Activated CD4-positive, alpha-beta T cell treated with anti-CD3 and anti-CD28 coated beads for 36 hours (primary cell): ENCODE measurements around the gene ZDHHC3. TPM values are rescaled to one million over a fixed set of nuclear protein-coding genes. Genes with fewer than 3 reads are reported as not detected.

Experiments
- ATAC-seq: fragments of 200-7000 bp; cut with Tn5 transposase; one replicate; pipeline ENCODE4 v1.10.0; 2021; ENCODE audit warnings: mild to moderate bottlenecking, moderate library complexity
- CTCF ChIA-PET: fragments of 350-600 bp; sonication (Branson Sonifier 250); formaldehyde crosslinking; loops from one replicate; lab custom pipeline; 2021; ENCODE audit warnings: antibody characterized with exemption; lab: Charles Lee
- POLR2A ChIA-PET: fragments of 350-600 bp; sonication (Branson Sonifier 250); formaldehyde crosslinking; loops from one replicate; lab custom pipeline; 2021; ENCODE audit warnings: antibody characterized with exemption, inconsistent platforms; lab: Charles Lee
- DNase-seq: peaks from one replicate; pipeline ENCODE4 v3.0.0-alpha.2; 2020
- H3K27ac Mint-ChIP-seq: one replicate; pipeline ENCODE4 v1.8.0; 2021; ENCODE audit warnings: mixed read lengths
- H3K27me3 Mint-ChIP-seq: one replicate; pipeline ENCODE4 v1.8.0; 2021; ENCODE audit warnings: mixed read lengths
- H3K36me3 Mint-ChIP-seq: one replicate; pipeline ENCODE4 v1.8.0; 2021; ENCODE audit warnings: low read depth, mixed read lengths
- H3K4me1 Mint-ChIP-seq: one replicate; pipeline ENCODE4 v1.8.0; 2021; ENCODE audit warnings: mixed read lengths
- H3K4me3 Mint-ChIP-seq: one replicate; pipeline ENCODE4 v1.8.0; 2021; ENCODE audit warnings: mild to moderate bottlenecking, moderate library complexity, mixed read lengths
- H3K9me3 Mint-ChIP-seq: one replicate; pipeline ENCODE4 v1.8.0; 2021; ENCODE audit warnings: low read depth, mixed read lengths
- intact Hi-C, 2 experiments: fragments of 100-400 bp; cut with DNase I in 1 of 2; cut with micrococcal nuclease in 1 of 2; formaldehyde crosslinking; loops; one replicate each; pipeline versions ENCODE4 v1.14.2 to v1.15.1; 2022 to 2024; cut with DNase I, micrococcal nuclease
- total RNA-seq, 2 experiments: library from RNA; stranded (reverse); gene quantifications; one replicate each; pipeline ENCODE4 v1.2.3, GENCODE V29; 2021

Gene ZDHHC3
- total RNA-seq, 2 experiments from 2014 or later: 31.9 to 32.9 TPM

GRCh38 chr3:45009868-45010267 is 33.9 kb upstream of the ZDHHC3 start:
- POLR2A ChIA-PET: no interaction called here

GRCh38 chr3:45008117-45008516 is 32.1 kb upstream of the ZDHHC3 start:
- H3K4me3 Mint-ChIP-seq: no peak overlapping the region
- no peaks in the 10 kb centered on the region for H3K27me3 Mint-ChIP-seq
- DNase-seq (no peak), ATAC-seq (no peak)
- POLR2A ChIA-PET: no interaction called here
- H3K9me3 Mint-ChIP-seq: no peaks in the 10 kb centered on the region
- CTCF ChIA-PET: no interaction called here
- H3K27ac Mint-ChIP-seq: no peak overlapping the region
- intact Hi-C loops: loop anchor here in 1 of 2 experiments (10.0 kb wide), 1 partner anchor 473 kb away; no protein-coding TSS in a partner anchor
- peaks cover 20% of the 10 kb centered on the region for H3K4me1 Mint-ChIP-seq
- peaks cover 60% of the 10 kb centered on the region for H3K36me3 Mint-ChIP-seq

More at GRCh38 chr3:45009868-45010267, 33.9 kb upstream of the ZDHHC3 start:
- intact Hi-C loops: loop anchor here in 1 of 2 experiments (10.0 kb wide), 1 partner anchor 475 kb away; no protein-coding TSS in a partner anchor
- Mint-ChIP-seq H3K36me3 (peaks cover 48% of the 10 kb centered on the region), H3K9me3 (no peaks in the 10 kb centered on the region), H3K4me1 (peaks cover 18% of the 10 kb centered on the region), H3K27ac (no peak overlapping the region), H3K4me3 (no peak overlapping the region), H3K27me3 (no peaks in the 10 kb centered on the region)
- DNase-seq (no peak), ATAC-seq (no peak)
- CTCF ChIA-PET: no interaction called here

- no peak overlapping the region for H3K4me3 Mint-ChIP-seq
- no peaks in the 10 kb centered on the region for H3K9me3 Mint-ChIP-seq
- H3K27me3 Mint-ChIP-seq: no peaks in the 10 kb centered on the region
- no peak overlapping the region for H3K27ac Mint-ChIP-seq
- H3K36me3 Mint-ChIP-seq: peaks cover 61% of the 10 kb centered on the region
- intact Hi-C loops: loop anchor here in 1 of 2 experiments (10.0 kb wide), 1 partner anchor 472 kb away; no protein-coding TSS in a partner anchor
- ATAC-seq: no peak
- no peak for DNase-seq
- ChIA-PET POLR2A (no interaction called here), CTCF (interaction anchor here (1.1 kb wide), 1 partner anchor 11 kb away, joined by 7 read pairs; no protein-coding TSS in a partner anchor)
- H3K4me1 Mint-ChIP-seq: peaks cover 22% of the 10 kb centered on the region
These were observed 31.1 kb upstream of the ZDHHC3 start for GRCh38 chr3:45007091-45007490.

- ChIA-PET CTCF (interaction anchor here (0.7 to 1.9 kb wide), 3 partner anchors 11 to 551 kb away, joined by 3 to 11 read pairs (median 3); no protein-coding TSS in a partner anchor), POLR2A (no interaction called here)
- H3K36me3 Mint-ChIP-seq: peaks cover 66% of the 10 kb centered on the region
- H3K9me3 Mint-ChIP-seq: no peaks in the 10 kb centered on the region
- no peak overlapping the region for H3K4me3 Mint-ChIP-seq
- peaks cover 22% of the 10 kb centered on the region for H3K4me1 Mint-ChIP-seq
- DNase-seq (no peak), ATAC-seq (no peak)
- no peaks in the 10 kb centered on the region for H3K27me3 Mint-ChIP-seq
- intact Hi-C loops: loop anchor here in 1 of 2 experiments (10.0 kb wide), 1 partner anchor 469 kb away; no protein-coding TSS in a partner anchor
- H3K27ac Mint-ChIP-seq: no peak overlapping the region
These were observed 27.9 kb upstream of the ZDHHC3 start for GRCh38 chr3:45003859-45004258.

GRCh38 chr3:45003406-45003805 is 27.4 kb upstream of the ZDHHC3 start:
- no peak for DNase-seq
- intact Hi-C loops: loop anchor here in 1 of 2 experiments (10.0 kb wide), 1 partner anchor 469 kb away; no protein-coding TSS in a partner anchor
- Mint-ChIP-seq H3K4me1 (peaks cover 22% of the 10 kb centered on the region), H3K9me3 (no peaks in the 10 kb centered on the region), H3K4me3 (no peak overlapping the region), H3K27me3 (no peaks in the 10 kb centered on the region), H3K27ac (no peak overlapping the region), H3K36me3 (peaks cover 66% of the 10 kb centered on the region)
- POLR2A ChIA-PET: no interaction called here
- CTCF ChIA-PET: interaction anchor here (0.7 to 1.9 kb wide), 3 partner anchors 10 to 551 kb away, joined by 3 to 11 read pairs (median 3); no protein-coding TSS in a partner anchor
- ATAC-seq: no peak

- Mint-ChIP-seq H3K36me3 (peaks cover 64% of the 10 kb centered on the region), H3K27ac (no peak overlapping the region), H3K9me3 (no peaks in the 10 kb centered on the region), H3K4me1 (peaks cover 22% of the 10 kb centered on the region), H3K27me3 (no peaks in the 10 kb centered on the region), H3K4me3 (no peak overlapping the region)
- CTCF ChIA-PET: interaction anchor here (1.9 kb wide), 1 partner anchor 9 kb away, joined by 11 read pairs; no protein-coding TSS in a partner anchor
- POLR2A ChIA-PET: no interaction called here
- DNase-seq (no peak), ATAC-seq (no peak)
- intact Hi-C loops: loop anchor here in 1 of 2 experiments (10.0 kb wide), 1 partner anchor 468 kb away; no protein-coding TSS in a partner anchor
These were observed 26.7 kb upstream of the ZDHHC3 start for GRCh38 chr3:45002720-45003119.

- ATAC-seq: no peak
These were observed 26.2 kb upstream of the ZDHHC3 start for GRCh38 chr3:45002139-45002660.

GRCh38 chr3:45001738-45002137 is 25.8 kb upstream of the ZDHHC3 start:
- intact Hi-C loops: loop anchor here in 1 of 2 experiments (10.0 kb wide), 1 partner anchor 467 kb away; no protein-coding TSS in a partner anchor
- CTCF ChIA-PET: interaction anchor here (0.8 to 1.9 kb wide), 2 partner anchors 8 to 14 kb away, joined by 4 to 11 read pairs; no protein-coding TSS in a partner anchor
- POLR2A ChIA-PET: interaction anchor here (0.7 kb wide), 1 partner anchor 239 kb away, joined by 3 read pairs; no protein-coding TSS in a partner anchor

More at GRCh38 chr3:45002139-45002660, 26.2 kb upstream of the ZDHHC3 start:
- intact Hi-C loops: loop anchor here in 1 of 2 experiments (10.0 kb wide), 1 partner anchor 467 kb away; no protein-coding TSS in a partner anchor
- ChIA-PET CTCF (interaction anchor here (1.9 kb wide), 1 partner anchor 9 kb away, joined by 11 read pairs; no protein-coding TSS in a partner anchor), POLR2A (no interaction called here)
- H3K36me3 Mint-ChIP-seq: peaks cover 65% of the 10 kb centered on the region
- no peak for DNase-seq
- no peak overlapping the region for H3K4me3 Mint-ChIP-seq
- H3K4me1 Mint-ChIP-seq: peaks cover 26% of the 10 kb centered on the region
- no peaks in the 10 kb centered on the region for H3K27me3 Mint-ChIP-seq
- no peak overlapping the region for H3K27ac Mint-ChIP-seq
- H3K9me3 Mint-ChIP-seq: no peaks in the 10 kb centered on the region

GRCh38 chr3:45000823-45001222 is 24.8 kb upstream of the ZDHHC3 start:
- intact Hi-C loops: loop anchor here in 1 of 2 experiments (10.0 kb wide), 1 partner anchor 466 kb away; no protein-coding TSS in a partner anchor
- POLR2A ChIA-PET: interaction anchor here (0.7 kb wide), 1 partner anchor 239 kb away, joined by 3 read pairs; no protein-coding TSS in a partner anchor
- H3K36me3 Mint-ChIP-seq: peaks cover 69% of the 10 kb centered on the region
- no peak overlapping the region for H3K4me3 Mint-ChIP-seq
- H3K9me3 Mint-ChIP-seq: no peaks in the 10 kb centered on the region
- H3K4me1 Mint-ChIP-seq: peaks cover 34% of the 10 kb centered on the region
- H3K27ac Mint-ChIP-seq: no peak overlapping the region
- DNase-seq: no peak
- CTCF ChIA-PET: interaction anchor here (0.8 kb wide), 1 partner anchor 15 kb away, joined by 4 read pairs; no protein-coding TSS in a partner anchor
- no peak for ATAC-seq
- no peaks in the 10 kb centered on the region for H3K27me3 Mint-ChIP-seq

More at GRCh38 chr3:45001738-45002137, 25.8 kb upstream of the ZDHHC3 start:
- Mint-ChIP-seq H3K27me3 (no peaks in the 10 kb centered on the region), H3K27ac (no peak overlapping the region), H3K9me3 (no peaks in the 10 kb centered on the region), H3K4me3 (no peak overlapping the region), H3K4me1 (peaks cover 26% of the 10 kb centered on the region), H3K36me3 (peaks cover 65% of the 10 kb centered on the region)
- no peak for DNase-seq
- ATAC-seq: no peak

- intact Hi-C loops: loop anchor here in 1 of 2 experiments (10.0 kb wide), 1 partner anchor 465 kb away; no protein-coding TSS in a partner anchor
- POLR2A ChIA-PET: no interaction called here
- Mint-ChIP-seq H3K27me3 (no peaks in the 10 kb centered on the region), H3K27ac (peak overlapping the region; percentile 14), H3K4me1 (peaks cover 32% of the 10 kb centered on the region), H3K36me3 (peaks cover 65% of the 10 kb centered on the region), H3K9me3 (no peaks in the 10 kb centered on the region), H3K4me3 (no peak overlapping the region)
- CTCF ChIA-PET: interaction anchor here (0.6 kb wide), 1 partner anchor 11 kb away, joined by 3 read pairs; no protein-coding TSS in a partner anchor
- DNase-seq: no peak
- no peak for ATAC-seq
These were observed 23.8 kb upstream of the ZDHHC3 start for GRCh38 chr3:44999782-45000181.

- H3K9me3 Mint-ChIP-seq: no peaks in the 10 kb centered on the region
- no peaks in the 10 kb centered on the region for H3K27me3 Mint-ChIP-seq
- no peak overlapping the region for H3K4me3 Mint-ChIP-seq
- ChIA-PET POLR2A (no interaction called here), CTCF (interaction anchor here (0.6 to 1.2 kb wide), 7 partner anchors 9 to 664 kb away, joined by 3 to 7 read pairs (median 3); no protein-coding TSS in a partner anchor)
- ATAC-seq (peak; percentile 93), DNase-seq (no peak)
- peaks cover 48% of the 10 kb centered on the region for H3K4me1 Mint-ChIP-seq
- intact Hi-C loops: loop anchor here in 1 of 2 experiments (1.0 kb wide), 1 partner anchor 16 kb away; no protein-coding TSS in a partner anchor
- peak overlapping the region; percentile 75 for H3K27ac Mint-ChIP-seq
- H3K36me3 Mint-ChIP-seq: peaks cover 65% of the 10 kb centered on the region
These were observed 20.6 kb upstream of the ZDHHC3 start for GRCh38 chr3:44996556-44996969.
